GM23338 (cell line): ENCODE data around the gene CACNB2.

Source experiments
- CTCF ChIP-seq, 2 experiments: fragments of 200-600 bp in 1 of 2; sonication (generic) in 1 of 2; conservative IDR thresholded peaks; 2 replicates each; pipeline versions ENCODE4 v1.5.1 to v1.6.1; 2016 to 2017; ENCODE audit warnings: antibody characterized with exemption in 2 of 2, low read depth in 2 of 2, mild to moderate bottlenecking in 2 of 2, moderate library complexity in 1 of 2
- EZH2 ChIP-seq: fragments of 200-600 bp; sonication (generic); IDR thresholded peaks from one replicate; pipeline ENCODE4 v1.8.0; 2017; ENCODE audit warnings: antibody characterized with exemption, mild to moderate bottlenecking, low read depth; ENCODE audit not compliant: unreplicated experiment

DNA sequence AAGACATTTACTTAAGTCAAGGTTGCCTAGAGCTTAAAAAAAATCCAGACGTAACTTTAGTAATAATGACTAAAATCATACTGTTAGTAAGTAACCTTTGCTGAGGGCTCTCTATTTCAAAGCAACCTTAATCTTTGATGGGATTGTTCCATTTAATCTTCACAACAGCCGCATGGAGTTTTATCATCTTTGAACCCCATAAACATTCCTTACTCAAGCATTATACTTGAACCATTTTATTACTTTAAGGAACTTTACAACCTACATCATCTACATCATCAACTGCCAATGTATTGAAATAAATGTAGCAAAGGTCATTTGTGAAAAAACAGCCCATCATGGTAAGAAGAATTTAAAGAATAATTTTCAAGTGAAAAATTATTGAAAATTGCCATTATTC, 22.9 kb upstream of the CACNB2 start:
- no peak for TF ChIP-seq EZH2
- TF ChIP-seq CTCF (conservative IDR thresholded peaks at IDR 0.05; ENCODE audit: low read depth in 2 of 2): no peak
